H9 (cell line): ENCODE results near the gene SPATA18. TPM values are rescaled to one million over a fixed set of nuclear protein-coding genes. Genes with fewer than 3 reads are reported as not detected.

Experiments
- DNase-seq: peaks from one replicate; pipeline ENCODE4 v3.0.0-alpha.2; 2017
- H2AFZ ChIP-seq: one replicate; pipeline ENCODE4 v1.6.1; 2013; ENCODE audit warnings: mild to moderate bottlenecking, low read length, control low read depth, moderate library complexity
- H2AK5ac ChIP-seq: 2 replicates; pipeline ENCODE4 v1.6.1; 2013; ENCODE audit warnings: low read length, control low read depth, mixed read lengths; ENCODE audit not compliant: insufficient read length
- H2BK120ac ChIP-seq: one replicate; pipeline ENCODE4 v1.6.1; 2013; ENCODE audit warnings: low read depth, mild to moderate bottlenecking, low read length, control low read depth, inconsistent platforms; ENCODE audit not compliant: poor library complexity, severe bottlenecking
- H2BK12ac ChIP-seq: 2 replicates; pipeline ENCODE4 v1.6.1; 2013; ENCODE audit warnings: low read length, control low read depth, mixed read lengths, low read depth; ENCODE audit not compliant: insufficient read length
- H2BK15ac ChIP-seq: 2 replicates; pipeline ENCODE4 v1.6.1; 2013; ENCODE audit warnings: low read depth, low read length, control low read depth
- H2BK20ac ChIP-seq: one replicate; pipeline ENCODE4 v1.6.1; 2013; ENCODE audit warnings: low read depth, mild to moderate bottlenecking, low read length, control low read depth, inconsistent platforms; ENCODE audit not compliant: poor library complexity, severe bottlenecking
- H2BK5ac ChIP-seq: 2 replicates; pipeline ENCODE4 v1.6.1; 2013; ENCODE audit warnings: low read length, control low read depth, mixed read lengths; ENCODE audit not compliant: insufficient read length
- H3K14ac ChIP-seq: 2 replicates; pipeline ENCODE4 v1.6.1; 2013; ENCODE audit warnings: low read length, control low read depth; ENCODE audit not compliant: insufficient read depth
- H3K18ac ChIP-seq: 2 replicates; pipeline ENCODE4 v1.6.1; 2013; ENCODE audit warnings: low read depth, mild to moderate bottlenecking, mixed read lengths, low read length, control low read depth; ENCODE audit not compliant: insufficient read length
- H3K23ac ChIP-seq: 2 replicates; pipeline ENCODE4 v1.6.1; 2013; ENCODE audit warnings: low read length, control low read depth, mixed read lengths, low read depth; ENCODE audit not compliant: insufficient read length
- H3K23me2 ChIP-seq: 2 replicates; pipeline ENCODE4 v1.6.1; 2013; ENCODE audit warnings: low read depth, mild to moderate bottlenecking, mixed read lengths, low read length, control low read depth; ENCODE audit not compliant: insufficient read length, poor library complexity, severe bottlenecking
- H3K27ac ChIP-seq: 2 replicates; pipeline ENCODE4 v1.5.1; 2013; ENCODE audit warnings: low read length, control low read depth, mixed read lengths, low read depth; ENCODE audit not compliant: insufficient read length
- H3K27me3 ChIP-seq: 2 replicates; pipeline ENCODE4 v1.6.1; 2013; ENCODE audit warnings: low read length, control low read depth, inconsistent platforms; ENCODE audit not compliant: insufficient read depth
- H3K4ac ChIP-seq: 2 replicates; pipeline ENCODE4 v1.6.1; 2013; ENCODE audit warnings: low read depth, mild to moderate bottlenecking, control low read depth, inconsistent platforms, low read length, moderate library complexity
- H3K4me1 ChIP-seq: 2 replicates; pipeline ENCODE4 v1.6.1; 2013; ENCODE audit warnings: low read length, control low read depth, inconsistent platforms; ENCODE audit not compliant: insufficient read depth
- H3K4me2 ChIP-seq: 2 replicates; pipeline ENCODE4 v1.6.1; 2013; ENCODE audit warnings: low read length, control low read depth, mixed read lengths; ENCODE audit not compliant: insufficient read length, insufficient read depth
- H3K56ac ChIP-seq: 2 replicates; pipeline ENCODE4 v1.6.1; 2013; ENCODE audit warnings: low read depth, mild to moderate bottlenecking, mixed read lengths, low read length, control low read depth; ENCODE audit not compliant: insufficient read length
- H3K79me1 ChIP-seq: 2 replicates; pipeline ENCODE4 v1.6.1; 2013; ENCODE audit warnings: low read depth, mild to moderate bottlenecking, moderate library complexity, low read length, control low read depth, inconsistent platforms; ENCODE audit not compliant: insufficient read depth, poor library complexity, severe bottlenecking
- H3K79me2 ChIP-seq: 2 replicates; pipeline ENCODE4 v1.6.1; 2013; ENCODE audit warnings: low read length, control low read depth, inconsistent platforms; ENCODE audit not compliant: insufficient read depth
- H3K9ac ChIP-seq: 2 replicates; pipeline ENCODE4 v1.6.1; 2013; ENCODE audit warnings: low read length, control low read depth, mixed read lengths; ENCODE audit not compliant: insufficient read length; ENCODE audit errors: extremely low read depth
- H3K9me3 ChIP-seq: one replicate; pipeline ENCODE4 v1.6.1; 2013; ENCODE audit warnings: low read depth, low read length, inconsistent platforms; ENCODE audit not compliant: control insufficient read depth
- H3T11ph ChIP-seq: one replicate; pipeline ENCODE4 v1.6.1; 2013; ENCODE audit warnings: mild to moderate bottlenecking, low read length, control low read depth, inconsistent platforms
- H4K20me1 ChIP-seq: one replicate; pipeline ENCODE4 v1.6.1; 2013; ENCODE audit not compliant: control insufficient read depth, insufficient read length, insufficient read depth
- H4K5ac ChIP-seq: 2 replicates; pipeline ENCODE4 v1.6.1; 2013; ENCODE audit warnings: low read depth, mild to moderate bottlenecking, mixed read lengths, low read length, control low read depth; ENCODE audit not compliant: insufficient read length
- H4K8ac ChIP-seq: replicated peaks from 2 replicates; pipeline ENCODE4 v1.6.1; 2013; ENCODE audit warnings: low read length, control low read depth, mixed read lengths, low read depth; ENCODE audit not compliant: insufficient read length
- H4K91ac ChIP-seq: 2 replicates; pipeline ENCODE4 v1.6.1; 2013; ENCODE audit warnings: low read depth, mild to moderate bottlenecking, moderate library complexity, mixed read lengths, low read length, control low read depth; ENCODE audit not compliant: insufficient read length
- H3K27ac Mint-ChIP-seq, 3 experiments: 2 replicates in 2 of 3; 3 replicates in 1 of 3; pipeline ENCODE4 v1.8.0; 2020 to 2021; ENCODE audit warnings: mixed read lengths in 3 of 3, mild to moderate bottlenecking in 1 of 3, moderate library complexity in 1 of 3
- H3K27me3 Mint-ChIP-seq: 2 replicates; pipeline ENCODE4 v1.8.0; 2021; ENCODE audit warnings: low read depth, mild to moderate bottlenecking, moderate library complexity, mixed read lengths
- H3K36me3 Mint-ChIP-seq, 3 experiments: 2 replicates in 2 of 3; 3 replicates in 1 of 3; pipeline ENCODE4 v1.8.0; 2020 to 2021; ENCODE audit warnings: low read depth in 3 of 3, mixed read lengths in 3 of 3; ENCODE audit not compliant: insufficient read depth in 1 of 3
- H3K4me1 Mint-ChIP-seq, 2 experiments: 2 replicates each; pipeline ENCODE4 v1.8.0; 2020; ENCODE audit warnings: mixed read lengths in 2 of 2
- H3K4me3 Mint-ChIP-seq, 2 experiments: 2 replicates in 1 of 2; 3 replicates in 1 of 2; pipeline ENCODE4 v1.8.0; 2020 to 2021; ENCODE audit warnings: mild to moderate bottlenecking in 2 of 2, mixed read lengths in 2 of 2, moderate library complexity in 1 of 2
- H3K9me3 Mint-ChIP-seq, 2 experiments: 2 replicates in 1 of 2; 3 replicates in 1 of 2; pipeline ENCODE4 v1.8.0; 2020; ENCODE audit warnings: mild to moderate bottlenecking in 2 of 2, mixed read lengths in 2 of 2, moderate library complexity in 1 of 2
- CTCF ChIP-seq: fragments of 200-600 bp; sonication (generic); conservative IDR thresholded peaks from 3 replicates; pipeline ENCODE4 v1.8.0; 2021; ENCODE audit warnings: antibody characterized with exemption, mild to moderate bottlenecking
- total RNA-seq: library from RNA; stranded (reverse); gene quantifications from 2 replicates; pipeline ENCODE4 v1.2.1, GENCODE V29; 2021

The SPATA18 gene
- total RNA-seq, 1 experiment from 2014 or later = 3.9 TPM

GRCh38 chr4:52096048-52096447, 44.9 kb downstream of the SPATA18 start:
- H2BK20ac ChIP-seq = no peak overlapping the region
- DNase-seq = no peak
- TF ChIP-seq CTCF = no peak

More at GRCh38 chr4:52096048-52096447, 44.9 kb downstream of the SPATA18 start:
- no peak overlapping the region for H3K27ac ChIP-seq
- H3T11ph ChIP-seq = no peak overlapping the region
- Mint-ChIP-seq H3K27ac (no peak overlapping the region), H3K4me3 (no peak overlapping the region), H3K9me3 (no peaks in the 10 kb centered on the region), H3K36me3 (no peaks in the 10 kb centered on the region), H3K4me1 (peaks cover 4 to 6% of the 10 kb centered on the region in 2 experiments; a peak in 3 of 4 replicates), H3K27me3 (no peaks in the 10 kb centered on the region)
- H2AFZ ChIP-seq = no peak overlapping the region
- H3K4ac ChIP-seq = no peak overlapping the region
- H3K56ac ChIP-seq = no peak overlapping the region
- no peaks in the 10 kb centered on the region for H3K79me1 ChIP-seq
- H4K20me1 ChIP-seq = no peaks in the 10 kb centered on the region
- no peaks in the 10 kb centered on the region for H3K9me3 ChIP-seq
- H4K5ac ChIP-seq = no peak overlapping the region
- H3K27me3 ChIP-seq = no peaks in the 10 kb centered on the region
- H4K91ac ChIP-seq = no peak overlapping the region
- H3K23me2 ChIP-seq = no peaks in the 10 kb centered on the region
- H3K23ac ChIP-seq = no peak overlapping the region
- no peak overlapping the region for H3K9ac ChIP-seq
- no peak overlapping the region for H3K14ac ChIP-seq
- no peak overlapping the region for H4K8ac ChIP-seq
- H2BK15ac ChIP-seq = no peak overlapping the region
- H3K18ac ChIP-seq = no peak overlapping the region
- no peak overlapping the region for H2AK5ac ChIP-seq
- no peak overlapping the region for H2BK5ac ChIP-seq
- H3K4me2 ChIP-seq = no peak overlapping the region
- no peak overlapping the region for H2BK12ac ChIP-seq
- H3K79me2 ChIP-seq = no peaks in the 10 kb centered on the region
- H3K4me1 ChIP-seq = no peaks in the 10 kb centered on the region
- H2BK120ac ChIP-seq = no peak overlapping the region
